A673 (cell line): ENCODE results near the gene COPZ1.

Experiments
- CTCF ChIP-seq: fragments of 300-800, 200-600 bp; sonication (generic); conservative IDR thresholded peaks from 2 replicates; pipeline ENCODE4 v1.5.1; 2017; ENCODE audit warnings: low read depth, mild to moderate bottlenecking, antibody characterized with exemption, low read length, moderate library complexity, mixed read lengths
- EZH2 ChIP-seq: fragments of 200-600 bp; sonication (generic); IDR thresholded peaks from 2 replicates; pipeline ENCODE4 v1.6.1; 2017; ENCODE audit warnings: borderline replicate concordance, low read depth, mild to moderate bottlenecking, mixed read lengths, antibody characterized with exemption, low read length; ENCODE audit not compliant: poor library complexity, severe bottlenecking

- TF ChIP-seq CTCF (no peak), EZH2 (no peak)
These were observed 41.9 kb upstream of the COPZ1 start for GRCh38 chr12:54282949-54283593.
